Limb (tissue), 2 donors: Measurements from ENCODE around the gene DIDO1.
A peak's percentile ranks its signal among the peaks of the same experiment; 100 is the strongest.

Experiments used
- DNase-seq, 2 donors: peaks; one replicate each; pipeline ENCODE4 v3.0.0-alpha.2; 2016; ENCODE audit errors: extremely low spot score in 2 of 2

Gene DIDO1

DNA sequence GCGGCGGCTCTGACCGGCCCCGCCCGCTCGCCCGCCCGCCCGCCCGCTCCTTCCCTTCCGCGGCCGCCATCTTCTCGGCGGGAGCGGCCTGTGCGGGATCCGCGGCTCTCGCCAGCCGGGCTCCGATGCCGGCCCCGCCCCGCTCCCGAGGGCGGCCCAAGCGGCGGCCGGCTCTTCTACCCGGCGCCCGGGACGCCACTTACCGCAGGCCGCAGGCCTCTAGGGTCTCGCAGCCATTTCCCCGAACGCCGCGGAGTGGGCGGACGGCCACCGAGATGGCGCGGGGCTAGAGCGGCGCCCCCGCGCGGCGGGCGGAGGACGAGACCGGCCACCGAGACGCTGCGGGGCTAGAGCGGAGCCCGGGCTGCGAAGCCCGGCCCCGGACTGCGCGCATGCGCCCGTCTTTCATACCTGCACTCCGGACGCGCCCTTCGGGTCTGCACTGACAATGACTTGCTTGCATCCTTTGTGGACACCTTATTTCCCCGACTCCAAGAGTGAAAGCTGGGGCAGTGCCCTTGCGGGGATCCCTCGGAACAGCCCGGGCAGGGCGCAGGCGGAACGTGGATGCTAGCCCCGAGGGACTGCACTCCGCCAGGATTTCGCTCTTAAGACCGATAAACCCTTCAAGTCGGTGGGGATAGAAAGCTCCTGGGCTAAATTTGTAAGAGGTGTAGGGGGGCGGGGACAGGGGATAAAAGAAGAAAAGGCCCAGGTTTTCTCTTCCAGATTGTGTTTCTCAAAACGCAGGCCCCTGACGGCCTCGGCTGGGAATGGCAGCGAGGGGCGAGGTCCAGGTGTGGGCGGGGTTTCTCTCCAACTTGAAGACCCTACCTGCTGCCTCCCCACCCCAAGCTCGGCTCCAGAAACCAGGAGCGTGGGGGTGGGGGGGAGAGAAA, at the start of gene DIDO1:
DIDO1 (minus strand) TSS at position 277 of the 899 bp plus-strand sequence.
- DNase-seq: peak; percentile 92 to 93

DNA sequence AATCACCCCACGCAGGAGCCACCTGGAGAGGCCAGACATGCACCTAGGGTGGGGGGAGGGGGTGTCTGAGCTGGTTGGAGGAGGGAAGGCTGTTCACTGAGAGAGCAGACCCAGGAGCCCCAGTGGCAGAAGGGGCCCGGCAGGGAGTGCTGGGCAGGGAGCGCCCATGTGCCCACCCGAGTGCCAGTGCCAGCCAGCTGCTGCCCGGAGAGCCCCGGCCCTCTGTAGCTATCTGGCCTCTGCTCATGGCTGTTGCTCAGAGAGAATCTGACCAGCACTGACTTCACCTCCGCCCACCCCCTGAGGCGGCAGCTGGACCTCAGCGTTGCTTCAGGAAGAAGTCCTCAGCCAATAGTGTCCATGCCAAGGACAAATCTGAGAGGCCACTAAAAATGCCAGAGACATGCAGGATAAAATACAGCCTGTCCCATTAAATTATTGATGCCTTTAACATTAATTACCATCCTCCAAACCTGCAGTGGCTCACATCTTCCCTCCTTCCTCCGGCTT, 49.0 kb upstream of the DIDO1 start:
- no peak for DNase-seq

DNA sequence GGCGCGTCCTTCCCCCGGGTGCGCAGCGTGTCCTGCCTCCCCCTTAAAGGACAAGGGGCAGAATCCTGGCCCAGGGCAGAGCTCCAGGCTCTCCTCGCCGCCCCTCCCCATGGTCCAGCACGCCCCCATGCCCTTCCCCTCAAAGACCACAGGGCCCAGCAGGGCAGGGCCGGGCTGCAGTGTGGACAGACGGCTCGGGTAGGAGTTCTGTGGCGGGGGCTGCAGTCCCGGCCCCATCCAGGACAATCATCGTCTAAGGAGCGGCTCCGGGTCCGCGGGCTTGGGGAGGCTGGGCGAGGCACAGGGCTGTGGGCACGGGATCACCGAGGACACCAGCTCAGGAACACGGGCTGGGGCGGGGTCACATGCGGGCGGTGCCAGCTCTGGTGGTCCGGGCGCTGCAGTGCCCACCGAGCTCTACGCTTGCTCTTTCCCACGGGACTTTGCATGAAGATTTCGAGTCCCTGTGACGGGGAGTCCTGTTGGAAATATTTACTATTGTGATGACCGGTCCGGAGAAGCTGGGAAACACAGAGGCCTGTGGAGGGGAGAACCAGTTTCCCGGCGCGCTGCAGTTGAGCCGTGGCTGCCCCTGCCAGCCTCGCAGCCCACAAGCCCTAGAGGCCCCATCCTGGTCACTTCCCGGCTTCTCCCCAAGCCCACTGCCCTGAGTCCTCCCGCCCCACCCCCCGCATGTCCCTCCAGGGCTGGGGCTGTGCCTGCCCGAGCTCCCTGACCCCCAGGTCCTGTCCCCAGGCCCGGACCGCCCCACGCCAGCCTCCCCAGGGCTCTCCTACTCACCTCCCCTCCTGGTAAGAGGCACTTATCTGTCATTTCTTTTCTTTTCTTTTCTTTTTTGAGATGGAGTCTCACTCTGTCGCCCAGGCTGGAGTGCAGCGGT, 46.8 kb upstream of the DIDO1 start:
- no peak for DNase-seq

DNA sequence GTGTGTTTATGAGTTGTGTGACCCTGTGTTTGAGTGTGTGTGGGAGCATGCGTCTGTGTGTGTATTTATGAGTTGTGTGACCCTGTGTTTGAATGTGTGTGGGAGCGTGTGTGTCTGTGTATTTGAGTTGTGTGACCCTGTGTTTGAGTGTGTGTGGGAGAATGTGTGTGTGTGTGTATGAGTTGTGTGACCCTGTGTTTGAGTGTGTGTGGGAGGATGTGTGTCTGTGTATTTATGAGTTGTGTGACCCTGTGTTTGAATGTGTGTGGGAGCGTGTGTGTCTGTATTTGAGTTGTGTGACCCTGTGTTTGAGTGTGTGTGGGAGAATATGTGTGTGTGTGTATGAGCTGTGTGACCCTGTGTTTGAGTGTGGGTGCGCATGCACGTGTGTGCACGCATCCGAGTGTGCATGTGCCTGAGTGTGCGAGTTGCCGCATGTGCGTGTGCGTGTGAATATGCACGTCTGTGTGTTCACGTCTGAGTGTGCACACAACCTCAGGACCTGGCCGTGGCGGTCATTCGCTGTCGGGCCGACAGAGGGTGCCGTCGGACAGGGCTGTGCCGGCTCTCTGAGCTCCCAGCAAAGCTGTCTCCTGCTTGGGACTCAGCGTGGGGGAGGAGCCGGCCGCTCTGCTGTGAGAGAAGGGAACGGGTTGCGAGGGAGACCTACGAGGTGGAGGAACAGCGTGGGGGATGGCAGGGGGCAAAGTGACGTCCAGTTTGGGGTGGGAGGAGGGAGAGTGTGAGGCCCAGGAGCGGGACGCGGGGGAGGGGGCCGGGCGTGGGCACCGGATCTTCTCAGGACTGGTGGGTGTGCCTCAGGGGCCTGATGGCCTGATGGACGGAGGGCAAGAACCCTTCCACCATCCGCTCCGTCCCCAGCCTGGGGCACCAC, 45.9 kb upstream of the DIDO1 start:
- peak; percentile 85 to 91 for DNase-seq

DNA sequence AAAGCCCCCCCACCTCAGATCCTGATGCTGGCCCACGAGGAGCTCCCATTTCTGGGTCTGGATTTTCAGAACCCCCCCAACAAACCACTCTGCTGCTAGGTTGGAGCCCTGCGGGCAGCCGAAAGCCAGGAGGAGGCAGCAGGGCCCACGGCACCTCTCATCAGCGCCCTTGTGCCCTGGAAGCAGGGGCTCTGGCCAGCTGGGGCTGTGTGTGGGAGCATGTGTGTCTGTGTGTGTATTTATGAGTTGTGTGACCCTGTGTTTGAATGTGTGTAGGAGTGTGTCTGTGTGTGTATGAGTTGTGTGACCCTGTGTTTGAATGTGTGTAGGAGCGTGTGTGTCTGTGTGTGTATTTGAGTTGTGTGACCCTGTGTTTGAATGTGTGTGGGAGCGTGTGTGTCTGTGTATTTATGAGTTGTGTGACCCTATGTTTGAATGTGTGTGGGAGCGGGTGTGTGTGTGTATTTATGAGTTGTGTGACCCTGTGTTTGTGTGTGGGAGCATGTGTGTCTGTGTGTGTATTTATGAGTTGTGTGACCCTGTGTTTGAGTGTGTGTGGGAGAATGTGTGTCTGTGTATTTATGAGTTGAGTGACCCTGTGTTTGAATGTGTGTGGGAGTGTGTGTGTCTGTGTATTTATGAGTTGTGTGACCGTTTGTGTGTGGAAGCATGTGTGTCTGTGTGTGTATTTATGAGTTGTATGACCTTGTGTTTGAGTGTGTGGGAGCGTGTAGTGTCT, 45.1 kb upstream of the DIDO1 start:
- DNase-seq: no peak

DNA sequence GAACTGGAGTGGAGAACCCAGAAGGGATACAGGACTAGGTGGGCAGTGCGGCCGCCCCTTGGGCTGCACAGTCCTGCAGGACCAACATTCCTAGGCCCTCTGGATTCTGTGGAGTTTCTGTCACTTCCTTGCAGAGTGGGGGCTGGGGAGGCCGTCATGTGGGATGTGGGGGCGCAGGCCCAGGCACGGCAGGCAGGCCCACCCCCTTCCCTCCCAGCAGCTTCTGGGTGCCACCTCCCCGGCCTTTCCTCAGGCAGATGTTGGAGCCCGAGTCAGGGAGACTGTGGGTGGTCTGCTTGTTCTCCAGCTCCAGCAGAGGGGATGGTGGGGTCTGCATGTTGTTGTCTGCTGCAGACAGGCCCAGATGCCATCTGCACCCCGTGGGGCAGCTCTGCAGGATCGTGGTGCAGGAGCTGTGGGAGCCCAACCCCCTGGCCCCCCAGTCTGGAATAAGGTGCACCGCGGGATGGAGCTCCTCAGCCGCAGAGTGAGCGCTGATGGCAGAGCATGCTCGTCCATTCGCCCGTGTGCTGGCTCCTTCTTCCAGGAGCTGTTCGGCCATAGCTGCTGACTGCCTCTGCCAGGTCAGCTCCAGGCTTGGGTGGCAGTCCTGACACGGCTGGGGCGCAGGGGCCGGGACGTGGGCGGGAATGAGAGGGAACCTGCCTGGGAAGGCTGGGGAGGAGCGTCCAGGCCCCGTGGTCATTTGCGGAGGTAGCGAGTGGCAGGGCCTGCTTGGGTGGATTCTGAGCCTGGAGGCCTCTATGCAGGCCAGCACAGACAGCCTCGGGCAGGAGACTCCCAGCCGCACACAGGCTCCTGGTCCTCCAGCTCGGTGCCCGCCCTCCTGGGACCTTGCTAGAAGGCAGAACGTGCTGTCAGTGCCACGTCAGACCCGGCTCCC, 44.3 kb upstream of the DIDO1 start:
- no peak for DNase-seq

DNA sequence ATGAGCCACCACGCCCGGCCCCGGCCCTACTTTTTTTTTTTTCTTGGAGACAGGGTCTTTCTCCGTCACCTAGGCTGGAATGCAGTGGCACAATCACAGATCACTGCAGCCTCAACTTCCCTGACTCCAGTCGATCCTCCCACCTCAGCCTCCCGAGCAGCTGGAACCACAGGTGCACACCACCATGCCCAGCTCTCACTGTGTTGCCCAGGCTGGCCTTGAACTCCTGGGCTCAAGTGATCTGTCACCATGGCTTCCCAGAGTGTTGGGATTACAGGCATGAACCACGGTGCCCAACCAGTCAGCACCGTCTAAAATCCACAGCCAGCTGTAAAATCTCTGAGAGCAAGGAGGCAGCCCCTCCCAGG, 43.6 kb upstream of the DIDO1 start:
- DNase-seq: no peak

DNA sequence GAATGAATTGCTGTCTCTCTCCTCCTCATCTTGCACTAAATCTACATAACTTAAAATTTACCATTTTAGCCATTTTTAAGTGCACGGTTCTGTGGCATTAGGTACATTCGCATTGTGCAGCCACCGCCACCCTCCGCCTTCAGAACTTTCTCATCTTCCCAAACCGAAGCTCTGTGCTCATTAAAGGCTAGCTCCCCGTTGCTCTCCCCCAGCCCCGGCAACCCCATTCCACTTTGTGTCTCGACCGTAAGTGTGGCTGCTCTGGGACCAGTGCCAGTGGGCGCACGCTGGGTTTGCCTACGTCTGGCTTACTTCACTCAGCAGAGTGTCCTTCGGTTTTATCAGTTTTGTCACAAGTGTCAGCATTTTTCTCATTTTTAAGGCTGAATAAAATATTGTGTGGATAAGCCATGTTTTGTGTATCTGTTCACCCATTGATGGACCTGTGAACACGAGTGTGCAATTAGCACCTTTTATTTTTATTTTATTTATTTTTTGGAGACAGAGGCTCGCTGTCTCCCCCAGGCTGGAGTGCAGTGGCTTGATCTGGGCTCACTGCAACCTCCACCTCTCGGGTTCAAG, 43.0 kb upstream of the DIDO1 start:
- no peak for DNase-seq

DNA sequence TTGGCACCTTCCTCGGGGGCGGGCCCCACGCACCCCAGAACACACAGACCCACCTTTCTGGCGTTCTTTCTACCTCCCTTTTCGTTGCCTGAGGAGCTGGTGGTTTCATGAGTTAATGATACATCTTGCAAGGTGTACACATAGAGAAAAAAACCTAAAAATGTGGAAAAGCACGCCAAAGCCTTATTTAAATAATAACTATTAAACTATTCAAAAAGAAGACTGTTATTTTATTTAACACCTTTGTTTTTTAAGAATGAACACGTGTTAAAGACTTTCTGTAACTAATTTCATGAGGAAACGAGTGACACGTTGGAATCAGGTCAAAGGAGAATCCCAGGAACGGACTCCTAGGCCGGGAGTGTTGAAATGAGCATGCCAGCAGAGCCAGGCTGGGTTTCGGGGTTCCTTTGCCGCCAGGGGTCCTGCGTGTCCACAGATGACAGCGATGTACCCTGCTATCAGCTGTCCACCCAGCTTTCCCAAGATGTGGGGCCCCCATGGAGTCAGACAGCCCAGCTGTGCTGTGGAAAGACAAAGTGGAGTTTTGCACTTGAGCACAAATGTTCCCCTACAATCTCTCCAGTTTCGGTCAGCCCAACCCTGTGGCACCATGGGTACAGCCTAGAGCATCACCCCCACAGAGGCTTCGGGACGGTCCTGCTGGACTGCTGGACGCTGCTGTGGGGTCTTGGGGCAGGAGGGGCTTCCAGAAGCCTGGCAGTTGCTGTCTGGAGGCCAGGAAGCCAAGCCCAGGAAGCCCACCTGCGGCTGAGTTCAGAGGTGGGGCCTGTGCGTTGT, 42.3 kb upstream of the DIDO1 start:
- DNase-seq: no peak

DNA sequence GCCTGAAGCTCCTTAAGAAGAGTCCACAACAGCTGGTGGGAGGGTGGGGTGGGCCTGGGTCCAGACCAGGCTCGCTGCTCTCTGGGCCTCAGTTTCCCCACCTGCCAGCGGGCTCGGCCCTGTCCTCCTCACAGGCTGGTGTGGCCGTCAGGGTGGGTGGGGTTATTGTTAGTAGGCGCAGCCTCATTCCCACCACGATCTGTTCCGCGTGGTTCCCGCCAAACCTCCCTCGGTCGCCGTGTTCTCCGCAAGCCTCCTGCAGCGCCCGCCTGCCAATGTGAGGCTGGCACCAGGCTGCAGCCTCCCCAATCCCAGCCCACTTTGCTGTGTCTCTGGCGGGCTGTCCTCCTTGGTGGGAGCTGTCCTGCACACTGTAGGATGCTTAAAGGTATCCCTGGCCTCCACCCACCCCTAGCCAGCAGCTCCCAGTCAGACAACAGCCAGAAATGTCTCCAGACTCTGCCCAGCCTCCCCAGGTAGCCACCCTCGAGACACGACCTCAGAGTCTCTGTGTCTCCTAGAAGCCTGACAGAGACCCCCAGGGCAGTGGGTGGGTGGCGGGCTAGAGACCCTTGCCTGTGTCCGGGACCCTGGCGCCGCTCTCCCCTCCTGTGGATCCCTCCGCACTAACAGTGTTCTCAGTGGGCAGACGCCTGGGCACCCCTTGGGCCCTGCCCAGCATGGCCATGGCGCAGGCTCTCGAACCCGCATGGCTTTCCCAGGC, 41.5 kb upstream of the DIDO1 start:
- no peak for DNase-seq

DNA sequence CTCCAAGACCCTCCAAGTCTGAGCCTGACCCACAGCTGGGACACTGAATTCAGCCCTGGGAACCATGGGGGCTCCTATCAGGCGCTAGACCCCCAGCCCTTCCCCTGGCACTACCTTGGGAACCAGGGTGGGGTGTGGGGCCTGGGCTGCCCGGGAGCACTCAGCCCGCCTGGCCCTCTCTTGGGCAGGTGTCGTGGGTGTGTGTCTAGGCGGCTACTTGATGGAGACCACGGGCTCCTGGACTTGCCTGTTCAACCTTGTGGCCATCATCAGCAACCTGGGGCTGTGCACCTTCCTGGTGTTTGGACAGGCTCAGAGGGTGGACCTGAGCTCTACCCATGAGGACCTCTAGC, 40.8 kb upstream of the DIDO1 start:
- DNase-seq: no peak

DNA sequence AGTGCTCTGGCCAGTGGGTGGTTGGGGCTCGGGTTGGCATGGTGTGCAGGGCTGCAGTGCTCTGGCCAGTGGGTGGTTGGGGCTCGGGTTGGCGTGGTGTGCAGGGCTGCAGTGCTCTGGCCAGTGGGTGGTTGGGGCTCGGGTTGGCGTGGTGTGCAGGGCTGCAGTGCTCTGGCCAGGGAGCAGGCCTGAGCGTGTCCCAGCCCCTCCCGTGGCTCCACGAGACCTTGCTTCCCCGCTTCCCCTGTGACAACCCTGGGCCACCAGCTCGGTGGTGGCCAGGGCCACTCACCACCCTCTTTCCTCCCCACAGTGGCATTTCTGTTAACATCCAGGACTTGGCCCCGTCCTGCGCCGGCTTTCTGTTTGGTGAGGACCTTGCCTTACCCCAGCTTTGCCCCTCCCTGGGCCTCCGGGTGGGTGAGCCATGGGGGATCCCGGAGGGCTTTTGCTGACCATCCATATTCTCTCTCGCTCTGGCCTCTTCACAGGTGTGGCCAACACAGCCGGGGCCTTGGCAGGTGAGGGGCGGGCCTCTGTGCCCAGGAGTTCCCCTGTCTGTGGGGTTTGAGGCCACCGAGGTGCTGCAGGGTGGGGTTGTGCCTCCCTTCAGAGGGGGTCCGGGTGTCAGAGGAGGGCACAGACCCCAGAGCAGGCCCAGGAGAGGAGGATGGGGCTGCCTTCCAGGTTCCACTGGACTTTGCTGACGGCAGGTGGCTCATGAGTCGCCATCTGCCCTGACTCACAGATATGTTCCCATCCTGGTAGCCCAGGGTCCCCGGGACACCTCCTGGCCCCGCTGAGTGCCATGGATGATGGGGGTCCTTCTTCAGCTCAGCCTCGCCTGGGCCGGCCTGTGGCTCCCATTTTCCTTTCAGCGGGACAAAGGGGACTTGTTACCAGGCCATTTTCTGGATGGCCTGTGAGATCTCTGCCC, 40.2 kb upstream of the DIDO1 start:
- DNase-seq: no peak

DNA sequence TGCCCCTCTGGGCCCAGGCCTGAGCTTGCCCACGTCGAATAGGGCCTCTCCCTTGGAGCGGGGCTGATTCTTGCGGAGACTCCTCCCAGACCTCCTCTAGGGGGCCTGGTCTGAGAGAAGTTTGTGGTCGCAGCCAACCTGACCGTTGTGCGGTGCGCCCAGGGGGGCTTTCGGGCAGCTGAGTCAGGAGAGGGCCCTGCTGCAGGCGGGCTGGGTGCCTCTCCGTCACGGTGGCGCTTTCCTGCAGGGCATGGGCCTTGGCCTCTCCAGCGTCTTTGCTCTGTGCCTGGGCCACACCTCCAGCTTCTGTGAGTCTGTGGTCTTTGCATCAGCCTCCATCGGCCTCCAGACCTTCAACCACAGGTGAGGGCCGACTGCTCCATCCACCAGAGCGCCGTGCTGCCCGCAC, 39.1 kb upstream of the DIDO1 start:
- no peak for DNase-seq

DNA sequence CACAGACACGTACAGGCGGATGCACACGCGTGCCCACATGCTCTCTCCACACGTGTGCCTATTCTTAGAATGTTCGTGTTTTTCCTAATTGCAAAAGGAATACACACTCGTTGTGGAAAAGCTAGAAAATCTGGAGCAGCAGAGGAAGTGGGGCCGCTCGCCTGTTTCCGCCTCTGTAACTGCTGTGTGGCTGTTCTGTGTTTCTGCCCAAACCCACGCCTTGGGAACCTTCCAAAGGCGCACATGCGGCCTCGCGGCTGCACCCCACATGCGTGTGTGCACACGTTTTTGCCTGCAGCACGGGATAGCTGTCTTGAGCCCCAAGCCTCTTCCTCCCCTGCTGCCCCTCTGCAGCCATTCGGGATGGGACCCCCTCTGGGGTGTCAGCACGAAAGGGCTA, 38.4 kb upstream of the DIDO1 start:
- DNase-seq: no peak

DNA sequence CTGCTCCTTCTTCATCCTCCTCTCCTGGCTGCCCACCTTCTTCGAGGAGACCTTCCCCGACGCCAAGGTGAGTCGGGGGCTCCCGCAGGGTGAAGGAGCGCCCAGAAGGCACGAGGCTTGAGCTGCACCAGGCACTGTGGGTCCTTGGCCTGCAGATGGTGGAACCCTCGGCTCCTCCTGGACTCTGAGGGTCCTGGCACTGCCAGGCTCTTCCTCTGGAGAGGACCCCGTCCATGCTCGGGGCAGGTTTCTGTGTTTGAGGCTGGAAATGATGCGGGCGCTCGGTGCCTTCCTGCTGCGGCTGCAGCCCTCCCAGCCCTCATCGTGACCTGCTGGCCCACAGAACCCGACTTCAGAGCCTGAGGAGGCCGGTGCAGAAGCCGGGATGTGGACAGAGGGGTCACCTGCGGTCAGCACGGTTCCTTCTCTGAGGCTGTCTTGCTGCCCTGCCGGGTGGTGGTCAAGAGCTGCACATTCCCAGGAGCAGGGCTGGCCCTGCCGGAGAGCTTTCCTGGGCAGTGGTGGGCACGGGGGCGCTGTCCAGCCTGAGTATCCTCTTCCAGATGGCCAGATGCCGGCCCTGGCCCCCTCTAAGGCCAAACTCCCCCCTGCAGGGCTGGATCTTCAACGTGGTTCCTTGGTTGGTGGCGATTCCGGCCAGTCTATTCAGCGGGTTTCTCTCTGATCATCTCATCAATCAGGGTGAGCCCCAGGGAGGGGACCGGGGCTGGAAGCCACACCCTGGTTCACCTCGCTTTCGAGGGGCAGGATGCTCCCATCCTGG, 37.5 kb upstream of the DIDO1 start:
- no peak for DNase-seq
